Endodermal cell (in vitro differentiated cells): ENCODE results near the gene SLX9. TPM values are rescaled to one million over a fixed set of nuclear protein-coding genes. Genes with fewer than 3 reads are reported as not detected.
A peak's percentile ranks its signal among the peaks of the same experiment; 100 is the strongest.

Source experiments
- DNase-seq: peaks from one replicate; pipeline ENCODE4 v3.0.0-alpha.2; 2017
- H3K27ac ChIP-seq: 2 replicates; pipeline ENCODE4 v1.5.1; 2013; ENCODE audit warnings: mild to moderate bottlenecking, low read depth, low read length, moderate library complexity
- H3K27me3 ChIP-seq: 2 replicates; pipeline ENCODE4 v1.6.1; 2013; ENCODE audit warnings: mild to moderate bottlenecking, low read length, moderate library complexity; ENCODE audit not compliant: insufficient read depth, control insufficient read depth, poor library complexity, severe bottlenecking
- H3K36me3 ChIP-seq: 2 replicates; pipeline ENCODE4 v1.7.0; 2013; ENCODE audit warnings: mild to moderate bottlenecking, low read length, moderate library complexity; ENCODE audit not compliant: control insufficient read depth, insufficient read depth
- H3K4me1 ChIP-seq: one replicate; pipeline ENCODE4 v1.7.0; 2013; ENCODE audit warnings: low read length; ENCODE audit not compliant: control insufficient read depth, insufficient read depth
- H3K4me3 ChIP-seq: 2 replicates; pipeline ENCODE4 v1.5.1; 2013; ENCODE audit warnings: mild to moderate bottlenecking, low read length, moderate library complexity
- H3K9ac ChIP-seq: 2 replicates; pipeline ENCODE4 v1.6.1; 2013; ENCODE audit warnings: mild to moderate bottlenecking, low read length, moderate library complexity; ENCODE audit not compliant: poor library complexity, severe bottlenecking; ENCODE audit errors: extremely low read depth
- H3K9me3 ChIP-seq: 2 replicates; pipeline ENCODE4 v1.6.1; 2013; ENCODE audit warnings: mild to moderate bottlenecking, low read length, moderate library complexity; ENCODE audit not compliant: control insufficient read depth
- H3K27ac Mint-ChIP-seq: 2 replicates; pipeline ENCODE4 v1.8.0; 2020; ENCODE audit warnings: mixed read lengths
- H3K27me3 Mint-ChIP-seq: 2 replicates; pipeline ENCODE4 v1.8.0; 2021; ENCODE audit warnings: mild to moderate bottlenecking, mixed read lengths; ENCODE audit not compliant: insufficient read depth
- H3K36me3 Mint-ChIP-seq: 2 replicates; pipeline ENCODE4 v1.8.0; 2020; ENCODE audit warnings: low read depth, mixed read lengths
- H3K4me1 Mint-ChIP-seq: 2 replicates; pipeline ENCODE4 v1.8.0; 2020; ENCODE audit warnings: mixed read lengths
- H3K4me3 Mint-ChIP-seq: 2 replicates; pipeline ENCODE4 v1.8.0; 2020; ENCODE audit warnings: mild to moderate bottlenecking, moderate library complexity, mixed read lengths
- H3K9me3 Mint-ChIP-seq: 2 replicates; pipeline ENCODE4 v1.8.0; 2020; ENCODE audit warnings: mild to moderate bottlenecking, mixed read lengths
- WGBS, 2 experiments: methylation state at CpG; one replicate each; pipeline versions ENCODE4 v1.1.5 to v1.1.7; 2013; ENCODE audit warnings: missing lambda C conversion rate in 2 of 2, mixed read lengths in 1 of 2; ENCODE audit not compliant: insufficient coverage in 1 of 2, insufficient read length in 1 of 2; 5-methylcytosine and 5-hydroxymethylcytosine counted together
- total RNA-seq, 2 donors: library from RNA; stranded (reverse); fragmentation: NEBNext Ultra II Directional in 1 of 2; extraction: Animal tissue kit (Norgen Biotek cat#: 25700) in 1 of 2; gene quantifications; 2 replicates in 1 of 2; 3 replicates in 1 of 2; pipeline ENCODE4 v1.2.1, GENCODE V29; 2021
- TF ChIP-seq, protein P1 (sequence below): fragments of 200-600 bp; sonication (generic); conservative IDR thresholded peaks from 2 replicates; pipeline ENCODE4 v1.5.0; 2021; ENCODE audit warnings: antibody characterized with exemption, mild to moderate bottlenecking

The SLX9 gene
- total RNA-seq, 2 donors from 2014 or later = 38.0 to 48.9 TPM

DNA sequence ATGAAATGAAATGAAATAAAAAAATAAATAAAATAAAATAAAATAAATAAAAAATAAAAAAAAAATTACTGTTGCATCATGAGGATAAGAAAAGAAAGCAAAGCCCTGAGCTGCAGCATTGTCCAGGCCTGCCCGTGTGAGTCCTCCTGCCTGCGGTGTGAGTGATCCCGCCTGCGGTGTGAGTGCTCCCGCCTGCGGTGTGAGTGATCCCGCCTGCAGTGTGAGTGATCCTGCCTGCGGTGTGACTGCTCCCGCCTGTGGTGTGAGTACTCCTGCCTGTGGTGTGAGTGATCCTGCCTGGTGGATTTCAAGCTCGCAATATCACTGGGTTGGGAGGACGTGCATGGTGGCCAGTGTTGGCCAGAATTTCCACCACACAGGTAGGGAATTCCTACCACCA, 44.0 kb upstream of the SLX9 start:
- WGBS, 2 experiments = 93 to 96% methylated on average over 10 to 11 of the region's 11 CpGs
- no peaks in the 10 kb centered on the region for H3K9me3 Mint-ChIP-seq
- TF ChIP-seq, protein P1, sequence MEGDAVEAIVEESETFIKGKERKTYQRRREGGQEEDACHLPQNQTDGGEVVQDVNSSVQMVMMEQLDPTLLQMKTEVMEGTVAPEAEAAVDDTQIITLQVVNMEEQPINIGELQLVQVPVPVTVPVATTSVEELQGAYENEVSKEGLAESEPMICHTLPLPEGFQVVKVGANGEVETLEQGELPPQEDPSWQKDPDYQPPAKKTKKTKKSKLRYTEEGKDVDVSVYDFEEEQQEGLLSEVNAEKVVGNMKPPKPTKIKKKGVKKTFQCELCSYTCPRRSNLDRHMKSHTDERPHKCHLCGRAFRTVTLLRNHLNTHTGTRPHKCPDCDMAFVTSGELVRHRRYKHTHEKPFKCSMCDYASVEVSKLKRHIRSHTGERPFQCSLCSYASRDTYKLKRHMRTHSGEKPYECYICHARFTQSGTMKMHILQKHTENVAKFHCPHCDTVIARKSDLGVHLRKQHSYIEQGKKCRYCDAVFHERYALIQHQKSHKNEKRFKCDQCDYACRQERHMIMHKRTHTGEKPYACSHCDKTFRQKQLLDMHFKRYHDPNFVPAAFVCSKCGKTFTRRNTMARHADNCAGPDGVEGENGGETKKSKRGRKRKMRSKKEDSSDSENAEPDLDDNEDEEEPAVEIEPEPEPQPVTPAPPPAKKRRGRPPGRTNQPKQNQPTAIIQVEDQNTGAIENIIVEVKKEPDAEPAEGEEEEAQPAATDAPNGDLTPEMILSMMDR = no peak
- H3K36me3 Mint-ChIP-seq = no peaks in the 10 kb centered on the region
- no peak overlapping the region for H3K27ac ChIP-seq
- H3K9me3 ChIP-seq = no peaks in the 10 kb centered on the region
- no peaks in the 10 kb centered on the region for H3K27me3 ChIP-seq
- DNase-seq = no peak
- no peaks in the 10 kb centered on the region for H3K36me3 ChIP-seq
- no peaks in the 10 kb centered on the region for H3K4me1 Mint-ChIP-seq
- no peak overlapping the region for H3K4me3 Mint-ChIP-seq
- no peak overlapping the region for H3K27ac Mint-ChIP-seq
- H3K4me3 ChIP-seq = no peak overlapping the region
- H3K9ac ChIP-seq = no peak overlapping the region
- no peaks in the 10 kb centered on the region for H3K4me1 ChIP-seq
- H3K27me3 Mint-ChIP-seq = peaks cover 1% of the 10 kb centered on the region

DNA sequence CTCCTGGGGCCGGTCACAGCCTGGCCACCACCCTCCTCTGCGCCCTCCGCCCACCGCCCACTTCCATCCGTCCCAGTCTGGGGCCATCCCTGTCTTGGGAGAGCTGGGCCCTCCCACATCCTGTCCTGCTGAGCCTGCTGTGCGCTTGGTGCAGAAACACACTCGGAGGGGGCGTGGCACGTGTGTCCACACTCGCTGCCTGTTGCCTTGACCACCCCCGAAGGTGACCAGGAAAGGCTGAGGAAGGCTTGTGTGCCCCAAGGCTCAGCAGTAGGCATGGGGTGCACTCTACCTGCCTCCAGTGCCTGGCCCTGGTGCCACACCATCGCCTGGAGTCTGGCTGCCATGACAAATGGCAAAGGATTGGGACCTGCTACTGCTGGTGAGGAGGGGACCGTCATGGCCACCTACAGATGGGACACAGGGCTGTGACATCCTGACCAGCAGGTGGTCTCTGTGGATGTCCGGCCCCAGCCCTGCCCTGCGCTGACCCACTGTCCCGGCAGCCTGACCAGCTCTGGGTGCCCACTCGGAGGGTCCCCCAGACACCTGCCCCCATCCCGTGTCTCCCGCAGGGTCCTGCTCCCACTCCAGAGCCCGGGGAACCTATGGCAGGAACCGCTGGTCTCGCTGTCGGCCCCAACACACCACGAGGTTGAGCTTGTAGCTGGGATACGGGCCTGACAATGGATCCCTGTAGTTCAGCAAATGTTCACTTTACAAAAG, 43.1 kb upstream of the SLX9 start:
- Histone ChIP-seq H3K4me3 (no peak overlapping the region), H3K9me3 (no peaks in the 10 kb centered on the region), H3K4me1 (no peaks in the 10 kb centered on the region), H3K27me3 (no peaks in the 10 kb centered on the region), H3K9ac (no peak overlapping the region), H3K36me3 (no peaks in the 10 kb centered on the region), H3K27ac (no peak overlapping the region)
- Mint-ChIP-seq H3K36me3 (no peaks in the 10 kb centered on the region), H3K4me1 (no peaks in the 10 kb centered on the region), H3K27me3 (peaks cover 1% of the 10 kb centered on the region), H3K27ac (no peak overlapping the region), H3K4me3 (no peak overlapping the region), H3K9me3 (no peaks in the 10 kb centered on the region)
- 93 to 96% methylated on average over 23 to 25 of the region's 25 CpGs for WGBS, 2 experiments
- TF ChIP-seq, protein P1 = no peak
- no peak for DNase-seq

DNA sequence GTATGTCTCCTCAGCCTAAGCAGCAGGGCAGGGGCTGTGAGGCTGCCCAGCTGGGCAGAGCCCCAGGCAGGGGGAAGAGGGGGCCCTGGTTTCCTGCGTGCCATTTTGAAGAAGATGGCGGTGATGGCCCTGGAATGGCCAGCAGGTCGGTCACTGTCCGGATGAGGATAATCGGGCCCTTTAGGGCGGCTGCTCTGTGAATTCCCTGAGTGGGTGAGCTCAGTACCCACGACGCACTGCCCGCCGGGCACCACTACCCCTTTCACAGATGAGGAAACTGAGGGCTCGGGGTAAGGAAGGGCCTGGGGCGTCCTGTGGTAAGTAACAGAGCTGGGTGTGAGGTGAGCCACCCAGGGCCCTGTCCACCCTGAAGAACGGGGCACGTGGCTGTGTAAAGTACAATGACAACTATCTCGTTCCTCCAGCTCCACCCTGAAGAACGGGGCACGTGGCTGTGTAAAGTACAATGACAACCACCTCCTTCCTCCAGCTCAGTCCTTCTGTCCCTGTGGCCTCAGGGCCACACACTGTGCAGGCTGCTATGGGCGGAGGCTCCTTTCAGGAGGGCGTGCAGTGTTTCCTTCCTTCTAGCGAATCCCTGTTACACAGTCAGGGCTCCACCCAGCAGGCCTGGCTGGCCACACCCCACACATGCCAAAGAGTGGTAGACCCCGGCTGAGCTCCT, 42.4 kb upstream of the SLX9 start:
- Mint-ChIP-seq H3K4me1 (no peaks in the 10 kb centered on the region), H3K27me3 (peaks cover 1% of the 10 kb centered on the region), H3K27ac (no peak overlapping the region), H3K36me3 (no peaks in the 10 kb centered on the region), H3K4me3 (no peak overlapping the region), H3K9me3 (no peaks in the 10 kb centered on the region)
- Histone ChIP-seq H3K9ac (no peak overlapping the region), H3K4me1 (no peaks in the 10 kb centered on the region), H3K4me3 (no peak overlapping the region), H3K27ac (no peak overlapping the region), H3K36me3 (no peaks in the 10 kb centered on the region), H3K9me3 (no peaks in the 10 kb centered on the region), H3K27me3 (no peaks in the 10 kb centered on the region)
- 86 to 89% methylated on average over 13 to 21 of the region's 21 CpGs for WGBS, 2 experiments
- DNase-seq = peak; percentile 80
- TF ChIP-seq, protein P1 = no peak
